Glutamatergic neuron (in vitro differentiated cells): ENCODE measurements around the gene NRG3. TPM values are rescaled to one million over a fixed set of nuclear protein-coding genes. Genes with fewer than 3 reads are reported as not detected.

Experiments
- DNase-seq: peaks from one replicate; pipeline ENCODE4 v3.0.0; 2022
- H3K27ac Mint-ChIP-seq: one replicate; pipeline ENCODE4 v1.8.0; 2020; ENCODE audit warnings: mild to moderate bottlenecking, mixed read lengths, inconsistent platforms; ENCODE audit not compliant: unreplicated experiment
- H3K27me3 Mint-ChIP-seq: one replicate; pipeline ENCODE4 v1.8.0; 2020; ENCODE audit warnings: mild to moderate bottlenecking, moderate library complexity, mixed read lengths, inconsistent platforms; ENCODE audit not compliant: unreplicated experiment
- H3K36me3 Mint-ChIP-seq: one replicate; pipeline ENCODE4 v1.8.0; 2020; ENCODE audit warnings: mild to moderate bottlenecking, mixed read lengths, inconsistent platforms; ENCODE audit not compliant: unreplicated experiment
- H3K4me1 Mint-ChIP-seq: one replicate; pipeline ENCODE4 v1.8.0; 2020; ENCODE audit warnings: mild to moderate bottlenecking, low read depth, mixed read lengths, inconsistent platforms; ENCODE audit not compliant: unreplicated experiment
- H3K4me3 Mint-ChIP-seq: one replicate; pipeline ENCODE4 v1.8.0; 2020; ENCODE audit warnings: mild to moderate bottlenecking, mixed read lengths, inconsistent platforms; ENCODE audit not compliant: unreplicated experiment
- H3K9me3 Mint-ChIP-seq: one replicate; pipeline ENCODE4 v1.8.0; 2020; ENCODE audit warnings: mild to moderate bottlenecking, moderate library complexity, mixed read lengths, inconsistent platforms; ENCODE audit not compliant: unreplicated experiment
- total RNA-seq: library from RNA; stranded (reverse); fragmentation: NEBNext Ultra II Directional; extraction: Animal tissue kit (Norgen Biotek cat#: 25700); gene quantifications from one replicate; pipeline ENCODE4 v1.2.1, GENCODE V29; 2021; ENCODE audit not compliant: unreplicated experiment
- TF ChIP-seq, protein P1 (sequence below): fragments of 200-600 bp; sonication (generic); IDR thresholded peaks from one replicate; pipeline ENCODE4 v1.5.0; 2021; ENCODE audit not compliant: partially characterized antibody, unreplicated experiment

Gene NRG3
- total RNA-seq, 1 donor from 2014 or later, result 3.2 TPM

DNA sequence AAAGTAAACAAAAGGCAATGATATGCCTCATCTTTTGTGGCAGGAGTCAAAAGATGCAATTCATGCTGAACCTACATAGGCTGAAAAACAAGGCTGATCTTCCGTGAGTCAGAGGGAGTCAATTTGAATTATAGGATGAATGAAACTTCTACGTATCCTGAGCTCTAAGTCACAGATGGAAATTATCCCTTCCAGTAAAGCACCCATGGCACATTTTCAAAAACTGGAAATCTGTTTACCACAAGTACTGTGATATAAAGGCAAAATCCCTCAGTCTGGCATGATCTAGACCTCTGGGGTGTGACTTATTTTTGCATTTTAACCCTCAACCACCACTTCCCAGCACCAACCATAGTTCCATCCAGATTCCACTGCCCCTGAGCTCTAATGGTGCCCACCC lies 69.6 kb downstream of the NRG3 start:
- no peak overlapping the region for H3K4me3 Mint-ChIP-seq
- H3K27ac Mint-ChIP-seq, result no peak overlapping the region
- peaks cover 2% of the 10 kb centered on the region for H3K9me3 Mint-ChIP-seq
- TF ChIP-seq, protein P1, sequence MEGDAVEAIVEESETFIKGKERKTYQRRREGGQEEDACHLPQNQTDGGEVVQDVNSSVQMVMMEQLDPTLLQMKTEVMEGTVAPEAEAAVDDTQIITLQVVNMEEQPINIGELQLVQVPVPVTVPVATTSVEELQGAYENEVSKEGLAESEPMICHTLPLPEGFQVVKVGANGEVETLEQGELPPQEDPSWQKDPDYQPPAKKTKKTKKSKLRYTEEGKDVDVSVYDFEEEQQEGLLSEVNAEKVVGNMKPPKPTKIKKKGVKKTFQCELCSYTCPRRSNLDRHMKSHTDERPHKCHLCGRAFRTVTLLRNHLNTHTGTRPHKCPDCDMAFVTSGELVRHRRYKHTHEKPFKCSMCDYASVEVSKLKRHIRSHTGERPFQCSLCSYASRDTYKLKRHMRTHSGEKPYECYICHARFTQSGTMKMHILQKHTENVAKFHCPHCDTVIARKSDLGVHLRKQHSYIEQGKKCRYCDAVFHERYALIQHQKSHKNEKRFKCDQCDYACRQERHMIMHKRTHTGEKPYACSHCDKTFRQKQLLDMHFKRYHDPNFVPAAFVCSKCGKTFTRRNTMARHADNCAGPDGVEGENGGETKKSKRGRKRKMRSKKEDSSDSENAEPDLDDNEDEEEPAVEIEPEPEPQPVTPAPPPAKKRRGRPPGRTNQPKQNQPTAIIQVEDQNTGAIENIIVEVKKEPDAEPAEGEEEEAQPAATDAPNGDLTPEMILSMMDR, result no peak
- H3K27me3 Mint-ChIP-seq, result no peaks in the 10 kb centered on the region
- H3K36me3 Mint-ChIP-seq, result no peaks in the 10 kb centered on the region
- peaks cover 11% of the 10 kb centered on the region for H3K4me1 Mint-ChIP-seq
- no peak for DNase-seq

DNA sequence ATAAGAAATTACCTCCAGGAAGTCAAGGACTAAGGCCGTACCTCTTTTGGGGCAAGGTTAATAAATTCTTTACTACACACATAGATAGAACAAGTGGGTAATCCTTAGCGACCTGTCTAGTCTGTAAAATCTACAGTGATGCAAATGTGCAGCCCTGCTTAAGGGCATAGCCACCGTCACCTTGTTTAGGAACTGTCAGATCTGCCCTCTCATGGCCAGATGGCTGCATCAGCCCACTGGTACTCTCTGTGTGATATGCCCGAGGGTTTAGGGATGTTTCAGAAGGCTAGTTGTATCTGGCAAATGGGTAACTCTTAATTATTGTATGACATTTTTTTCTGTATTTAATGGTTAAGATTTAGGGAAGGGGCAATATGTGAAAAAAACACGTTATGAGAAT lies 74.3 kb downstream of the NRG3 start:
- TF ChIP-seq, protein P1, result no peak
- peaks cover 2% of the 10 kb centered on the region for H3K9me3 Mint-ChIP-seq
- DNase-seq, result no peak
- H3K4me3 Mint-ChIP-seq, result no peak overlapping the region
- H3K36me3 Mint-ChIP-seq, result no peaks in the 10 kb centered on the region
- no peak overlapping the region for H3K27ac Mint-ChIP-seq
- no peaks in the 10 kb centered on the region for H3K27me3 Mint-ChIP-seq
- no peaks in the 10 kb centered on the region for H3K4me1 Mint-ChIP-seq

DNA sequence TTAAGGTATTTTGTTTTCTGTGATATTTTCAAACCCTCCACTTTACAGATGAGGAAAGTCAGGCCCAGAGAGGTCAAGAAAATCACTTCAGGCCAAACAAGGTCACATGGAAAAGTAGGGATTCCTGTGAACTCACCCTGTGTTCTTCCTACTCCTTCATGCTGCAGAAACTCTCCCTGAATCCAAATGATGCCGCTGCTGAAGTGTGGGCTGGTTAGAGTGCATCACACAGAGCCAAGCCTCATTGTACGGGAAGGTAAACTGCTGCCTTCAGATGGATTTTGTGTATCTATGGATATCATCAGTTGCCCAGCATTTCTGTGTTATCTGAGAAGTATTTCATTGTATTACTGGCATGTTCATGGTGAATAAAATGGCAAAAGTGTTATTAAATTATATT lies 75.4 kb downstream of the NRG3 start:
- Mint-ChIP-seq H3K9me3 (peaks cover 2% of the 10 kb centered on the region), H3K27ac (no peak overlapping the region), H3K36me3 (no peaks in the 10 kb centered on the region), H3K4me1 (no peaks in the 10 kb centered on the region), H3K4me3 (no peak overlapping the region), H3K27me3 (no peaks in the 10 kb centered on the region)
- no peak for DNase-seq
- TF ChIP-seq, protein P1, result no peak

DNA sequence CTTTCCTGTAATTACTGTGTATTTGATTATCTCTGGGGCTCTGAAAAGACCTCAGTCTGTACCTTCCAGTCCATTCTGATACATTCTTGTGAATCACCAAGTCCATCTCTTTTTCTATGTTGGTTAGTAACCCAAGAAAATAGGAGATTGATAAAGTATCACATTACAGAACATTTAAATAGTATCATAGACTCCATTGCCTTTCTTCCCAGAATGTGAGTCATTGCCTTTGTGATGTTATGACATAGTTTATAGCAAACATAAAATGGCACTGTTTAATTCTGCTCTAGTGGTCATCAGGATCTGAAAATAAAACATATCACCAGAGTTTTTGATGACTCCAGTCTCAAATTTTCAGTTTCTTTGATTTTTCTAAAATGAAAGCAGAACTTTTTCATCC lies 78.4 kb downstream of the NRG3 start:
- TF ChIP-seq, protein P1, result no peak
- no peak overlapping the region for H3K4me3 Mint-ChIP-seq
- H3K27ac Mint-ChIP-seq, result no peak overlapping the region
- DNase-seq, result no peak
- H3K27me3 Mint-ChIP-seq, result no peaks in the 10 kb centered on the region
- H3K36me3 Mint-ChIP-seq, result no peaks in the 10 kb centered on the region
- H3K9me3 Mint-ChIP-seq, result no peaks in the 10 kb centered on the region
- H3K4me1 Mint-ChIP-seq, result no peaks in the 10 kb centered on the region

DNA sequence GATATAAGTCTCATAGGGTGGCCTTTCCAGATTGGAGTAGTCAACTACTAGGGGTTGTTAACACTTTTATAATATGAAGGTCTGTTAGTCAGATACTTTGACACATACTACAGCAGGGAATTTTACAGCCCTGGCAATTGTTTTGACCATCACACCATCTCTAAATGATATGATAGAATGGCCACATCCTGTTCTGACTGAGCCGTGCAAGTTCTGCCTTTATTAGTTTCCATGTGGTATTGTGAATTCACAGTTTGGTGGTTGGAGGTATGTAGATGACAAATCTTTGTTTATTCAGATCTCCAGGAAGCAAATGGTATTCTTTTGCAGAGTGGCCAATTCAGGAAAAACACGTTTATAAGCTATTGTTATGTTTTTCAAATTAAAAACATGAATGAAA lies 83.0 kb downstream of the NRG3 start:
- Mint-ChIP-seq H3K27me3 (peaks cover 2% of the 10 kb centered on the region), H3K9me3 (no peaks in the 10 kb centered on the region), H3K4me1 (no peaks in the 10 kb centered on the region), H3K27ac (no peak overlapping the region), H3K4me3 (no peak overlapping the region), H3K36me3 (no peaks in the 10 kb centered on the region)
- TF ChIP-seq, protein P1, result no peak
- no peak for DNase-seq
